Measurements from ENCODE around the gene GNG3.

GRCh38 chr11:62726915-62727164, 19.4 kb downstream of the GNG3 start:
- no peak for TF ChIP-seq BACH2 (CRISPR knock-in tag; IDR thresholded peaks at IDR 0.05; ENCODE audit: borderline replicate concordance)
- TF ChIP-seq PATZ1 (CRISPR knock-in tag; IDR thresholded peaks at IDR 0.05; ENCODE audit: borderline replicate concordance), result no peak
- no peak for TF ChIP-seq POU6F1 (CRISPR knock-in tag; IDR thresholded peaks at IDR 0.05; ENCODE audit: borderline replicate concordance, low read depth)
- TF ChIP-seq ISL1 (CRISPR knock-in tag; IDR thresholded peaks at IDR 0.05), result no peak
- TF ChIP-seq PPARA (CRISPR knock-in tag; IDR thresholded peaks at IDR 0.05; ENCODE audit: borderline replicate concordance), result no peak
- no peak for TF ChIP-seq ESRRG (CRISPR knock-in tag; IDR thresholded peaks at IDR 0.05)
- TF ChIP-seq RARB (CRISPR knock-in tag; IDR thresholded peaks at IDR 0.05), result no peak
- no peak for TF ChIP-seq ZFP30 (CRISPR knock-in tag; IDR thresholded peaks at IDR 0.05)
- no peak for TF ChIP-seq OSR1 (CRISPR knock-in tag; IDR thresholded peaks at IDR 0.05)
- TF ChIP-seq ZNF70 (CRISPR knock-in tag; IDR thresholded peaks at IDR 0.05), result no peak
- TF ChIP-seq CSRNP3 (CRISPR knock-in tag; IDR thresholded peaks at IDR 0.05), result no peak

Measured in SK-N-SH treated with all-trans-retinoic acid at 6 μM for 48 hours (cell line).